ENCODE results near the gene NCOR1. TPM values are rescaled to one million over a fixed set of nuclear protein-coding genes. Genes with fewer than 3 reads are reported as not detected.

Gene NCOR1
- polyA plus RNA-seq, 2 of the 4 experiments (the other 2 are of a cell fraction) = 65.5 to 190 TPM

DNA sequence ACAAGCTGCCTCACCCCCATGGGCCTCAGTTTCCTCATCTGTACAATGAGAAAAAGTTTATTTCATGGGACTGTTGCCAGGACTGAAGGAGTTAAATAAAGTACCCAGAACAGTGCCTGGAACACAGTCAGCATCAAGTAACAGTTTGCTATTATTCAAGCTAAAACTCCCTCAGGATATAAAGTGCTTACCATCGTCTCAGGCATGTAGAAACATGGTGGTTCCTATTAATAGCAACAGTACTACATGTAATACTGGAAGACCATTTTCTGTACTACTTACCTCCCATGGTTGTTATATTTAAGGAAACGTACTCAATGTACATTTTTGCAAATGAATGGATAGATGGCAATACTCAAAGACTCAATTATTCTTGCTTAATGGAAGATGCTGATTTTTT, 93.4 kb downstream of the NCOR1 start:
- 77% methylated on average over 2 of the region's 2 CpGs for WGBS (ENCODE audit: missing lambda C conversion rate)
- CTCF ChIA-PET = no interaction called here
- no peak overlapping the region for H3K27ac ChIP-seq
- no peak for ATAC-seq
- no peaks in the 10 kb centered on the region for H3K9me3 ChIP-seq
- TF ChIP-seq HOXA7 (CRISPR knock-in tag; IDR thresholded peaks at IDR 0.05) = no peak
- TF ChIP-seq, protein P1, sequence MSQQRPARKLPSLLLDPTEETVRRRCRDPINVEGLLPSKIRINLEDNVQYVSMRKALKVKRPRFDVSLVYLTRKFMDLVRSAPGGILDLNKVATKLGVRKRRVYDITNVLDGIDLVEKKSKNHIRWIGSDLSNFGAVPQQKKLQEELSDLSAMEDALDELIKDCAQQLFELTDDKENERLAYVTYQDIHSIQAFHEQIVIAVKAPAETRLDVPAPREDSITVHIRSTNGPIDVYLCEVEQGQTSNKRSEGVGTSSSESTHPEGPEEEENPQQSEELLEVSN (IDR thresholded peaks at IDR 0.05; ENCODE audit: borderline replicate concordance, low read depth) = no peak
- TF ChIP-seq POLR2AphosphoS2 (conservative IDR thresholded peaks at IDR 0.05; ENCODE audit: low read length) = no peak
- no peak for TF ChIP-seq ZSCAN20 (CRISPR knock-in tag; IDR thresholded peaks at IDR 0.05)
- TF ChIP-seq JUNB (IDR thresholded peaks at IDR 0.05) = no peak
- TF ChIP-seq NR3C1 (IDR thresholded peaks at IDR 0.05) = no peak
- no peak for TF ChIP-seq RARB (CRISPR knock-in tag; IDR thresholded peaks at IDR 0.05)
- TF ChIP-seq RAD21 (conservative IDR thresholded peaks at IDR 0.05 in 1 of 2, IDR thresholded peaks at IDR 0.05 in 1 of 2) = no peak
- TF ChIP-seq HOXB13 (CRISPR knock-in tag; IDR thresholded peaks at IDR 0.05; ENCODE audit: low read depth) = no peak
- TF ChIP-seq, protein P2, sequence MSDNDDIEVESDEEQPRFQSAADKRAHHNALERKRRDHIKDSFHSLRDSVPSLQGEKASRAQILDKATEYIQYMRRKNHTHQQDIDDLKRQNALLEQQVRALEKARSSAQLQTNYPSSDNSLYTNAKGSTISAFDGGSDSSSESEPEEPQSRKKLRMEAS (IDR thresholded peaks at IDR 0.05) = no peak
- TF ChIP-seq, protein P3, sequence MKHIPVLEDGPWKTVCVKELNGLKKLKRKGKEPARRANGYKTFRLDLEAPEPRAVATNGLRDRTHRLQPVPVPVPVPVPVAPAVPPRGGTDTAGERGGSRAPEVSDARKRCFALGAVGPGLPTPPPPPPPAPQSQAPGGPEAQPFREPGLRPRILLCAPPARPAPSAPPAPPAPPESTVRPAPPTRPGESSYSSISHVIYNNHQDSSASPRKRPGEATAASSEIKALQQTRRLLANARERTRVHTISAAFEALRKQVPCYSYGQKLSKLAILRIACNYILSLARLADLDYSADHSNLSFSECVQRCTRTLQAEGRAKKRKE (CRISPR knock-in tag; IDR thresholded peaks at IDR 0.05; ENCODE audit: low read depth) = no peak
- no peak for DNase-seq (ENCODE audit: low read depth in 1 of 2, low spot score in 1 of 2)
- no peak overlapping the region for H3K4me2 ChIP-seq
- no peak overlapping the region for H3K4me3 ChIP-seq
- H3K4me1 ChIP-seq = 0 out of 3 replicates have a peak, but pooled peaks cover 5% of the 10 kb centered on the region
- POLR2A ChIA-PET = no interaction called here
- FAIRE-seq = peak; percentile 95

DNA sequence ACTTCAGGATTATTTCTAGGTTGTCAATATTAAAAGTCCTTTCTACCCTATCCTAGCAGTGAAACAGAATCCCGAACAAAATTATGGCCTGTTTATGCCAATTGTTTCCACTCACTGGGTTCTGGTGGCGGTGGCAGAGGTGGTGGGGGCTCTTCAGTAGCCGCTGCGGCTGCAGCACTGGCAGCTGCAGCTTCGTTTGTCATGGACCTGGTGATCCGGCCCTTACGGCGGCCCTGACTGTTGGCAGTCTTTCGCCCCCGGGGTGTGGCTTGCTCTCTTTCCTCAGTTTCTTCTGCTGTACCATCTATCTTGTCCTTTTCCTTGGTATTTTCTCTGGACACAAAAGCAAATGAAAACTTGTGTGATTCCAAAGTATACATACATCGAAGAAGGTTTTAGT, 94.4 kb downstream of the NCOR1 start:
- no peak overlapping the region for H3K4me2 ChIP-seq
- FAIRE-seq = no peak
- no peak for DNase-seq (ENCODE audit: low read depth in 1 of 2, low spot score in 1 of 2)
- POLR2A ChIA-PET = no interaction called here
- 93% methylated on average over 11 of the region's 11 CpGs for WGBS (ENCODE audit: missing lambda C conversion rate)
- 0 out of 3 replicates have a peak, but pooled peaks cover 5% of the 10 kb centered on the region for H3K4me1 ChIP-seq
- H3K27ac ChIP-seq = no peak overlapping the region
- ATAC-seq = no peak
- TF ChIP-seq FOXS1 (CRISPR knock-in tag; IDR thresholded peaks at IDR 0.05) (no peak), CHD4 (IDR thresholded peaks at IDR 0.05; ENCODE audit: borderline replicate concordance) (no peak), JUN (IDR thresholded peaks at IDR 0.05) (no peak), EHMT2 (IDR thresholded peaks at IDR 0.05; ENCODE audit: low read depth) (no peak), HOXA7 (CRISPR knock-in tag; IDR thresholded peaks at IDR 0.05) (no peak), RNF2 (IDR thresholded peaks at IDR 0.05; ENCODE audit: borderline replicate concordance, low read depth) (no peak)
- TF ChIP-seq, protein P4, sequence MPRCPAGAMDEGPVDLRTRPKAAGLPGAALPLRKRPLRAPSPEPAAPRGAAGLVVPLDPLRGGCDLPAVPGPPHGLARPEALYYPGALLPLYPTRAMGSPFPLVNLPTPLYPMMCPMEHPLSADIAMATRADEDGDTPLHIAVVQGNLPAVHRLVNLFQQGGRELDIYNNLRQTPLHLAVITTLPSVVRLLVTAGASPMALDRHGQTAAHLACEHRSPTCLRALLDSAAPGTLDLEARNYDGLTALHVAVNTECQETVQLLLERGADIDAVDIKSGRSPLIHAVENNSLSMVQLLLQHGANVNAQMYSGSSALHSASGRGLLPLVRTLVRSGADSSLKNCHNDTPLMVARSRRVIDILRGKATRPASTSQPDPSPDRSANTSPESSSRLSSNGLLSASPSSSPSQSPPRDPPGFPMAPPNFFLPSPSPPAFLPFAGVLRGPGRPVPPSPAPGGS (IDR thresholded peaks at IDR 0.05) = no peak
- H3K9me3 ChIP-seq = no peaks in the 10 kb centered on the region; the same call in 1 of the 3 replicates
- CTCF ChIA-PET = interaction anchor here (1.1 to 1.5 kb wide), 2 partner anchors 18 to 243 kb away, joined by 3 read pairs; no protein-coding TSS in a partner anchor
- no peak overlapping the region for H3K4me3 ChIP-seq

DNA sequence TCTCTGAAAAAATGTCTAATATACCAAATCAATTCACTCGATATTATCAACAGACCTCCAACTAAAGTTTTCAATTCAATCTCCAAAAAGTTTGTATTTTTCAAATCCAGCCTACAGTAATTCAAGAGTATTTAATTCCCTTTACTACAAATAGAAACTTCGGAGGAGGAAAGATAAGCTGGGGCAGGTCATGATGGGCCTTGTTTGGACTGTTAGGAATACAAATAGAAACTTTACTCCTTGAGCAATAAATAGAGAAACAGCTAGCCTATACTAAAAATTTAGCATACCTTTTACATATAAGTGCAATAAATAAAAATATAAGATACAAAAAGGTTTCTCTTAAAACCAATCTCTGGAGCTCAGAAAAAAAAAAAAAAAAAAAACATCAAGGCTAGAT, 98.2 kb downstream of the NCOR1 start:
- POLR2A ChIA-PET = no interaction called here
- Histone ChIP-seq H3K4me1 (no peaks in the 10 kb centered on the region), H3K9me3 (peaks cover 15% of the 10 kb centered on the region), H3K4me2 (no peak overlapping the region), H3K4me3 (no peak overlapping the region), H3K27ac (no peak overlapping the region)
- CTCF ChIA-PET = interaction anchor here (1.0 kb wide), 1 partner anchor 13 kb away, joined by 3 read pairs; no protein-coding TSS in a partner anchor
- DNase-seq (ENCODE audit: low read depth in 1 of 2, low spot score in 1 of 2) (no peak), FAIRE-seq (no peak), ATAC-seq (no peak)
- TF ChIP-seq MYC (IDR thresholded peaks at IDR 0.05; ENCODE audit: borderline replicate concordance, low read length) = no peak
- TF ChIP-seq SMC3 (IDR thresholded peaks at IDR 0.05) = no peak
- no peak for TF ChIP-seq NR3C1 (IDR thresholded peaks at IDR 0.05)
- TF ChIP-seq ZFP36 (IDR thresholded peaks at IDR 0.05; ENCODE audit: borderline replicate concordance, partially characterized antibody) = no peak
- TF ChIP-seq RFX5 (IDR thresholded peaks at IDR 0.05) = no peak
- TF ChIP-seq, protein P5, sequence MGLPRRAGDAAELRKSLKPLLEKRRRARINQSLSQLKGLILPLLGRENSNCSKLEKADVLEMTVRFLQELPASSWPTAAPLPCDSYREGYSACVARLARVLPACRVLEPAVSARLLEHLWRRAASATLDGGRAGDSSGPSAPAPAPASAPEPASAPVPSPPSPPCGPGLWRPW (IDR thresholded peaks at IDR 0.05) = no peak
- no peak for TF ChIP-seq HEYL (CRISPR knock-in tag; IDR thresholded peaks at IDR 0.05)
- TF ChIP-seq RAD21 (conservative IDR thresholded peaks at IDR 0.05 in 1 of 2, IDR thresholded peaks at IDR 0.05 in 1 of 2) = no peak
- TF ChIP-seq FOSL2 (IDR thresholded peaks at IDR 0.05) = no peak
- TF ChIP-seq FOSL2 (CRISPR knock-in tag; IDR thresholded peaks at IDR 0.05) = no peak
- no peak for TF ChIP-seq TFCP2L1 (CRISPR knock-in tag; IDR thresholded peaks at IDR 0.05)
- TF ChIP-seq HDAC2 (IDR thresholded peaks at IDR 0.05) = no peak
- WGBS (ENCODE audit: missing lambda C conversion rate) = 92% methylated on average over 2 of the region's 2 CpGs
